Glutamatergic neuron (in vitro differentiated cells): Measurements from ENCODE around the gene PAAF1. TPM values are rescaled to one million over a fixed set of nuclear protein-coding genes. Genes with fewer than 3 reads are reported as not detected.

Source experiments
- DNase-seq: peaks from one replicate; pipeline ENCODE4 v3.0.0; 2022
- H3K27ac Mint-ChIP-seq: one replicate; pipeline ENCODE4 v1.8.0; 2020; ENCODE audit warnings: mild to moderate bottlenecking, mixed read lengths, inconsistent platforms; ENCODE audit not compliant: unreplicated experiment
- H3K27me3 Mint-ChIP-seq: one replicate; pipeline ENCODE4 v1.8.0; 2020; ENCODE audit warnings: mild to moderate bottlenecking, moderate library complexity, mixed read lengths, inconsistent platforms; ENCODE audit not compliant: unreplicated experiment
- H3K36me3 Mint-ChIP-seq: one replicate; pipeline ENCODE4 v1.8.0; 2020; ENCODE audit warnings: mild to moderate bottlenecking, mixed read lengths, inconsistent platforms; ENCODE audit not compliant: unreplicated experiment
- H3K4me1 Mint-ChIP-seq: one replicate; pipeline ENCODE4 v1.8.0; 2020; ENCODE audit warnings: mild to moderate bottlenecking, low read depth, mixed read lengths, inconsistent platforms; ENCODE audit not compliant: unreplicated experiment
- H3K4me3 Mint-ChIP-seq: one replicate; pipeline ENCODE4 v1.8.0; 2020; ENCODE audit warnings: mild to moderate bottlenecking, mixed read lengths, inconsistent platforms; ENCODE audit not compliant: unreplicated experiment
- H3K9me3 Mint-ChIP-seq: one replicate; pipeline ENCODE4 v1.8.0; 2020; ENCODE audit warnings: mild to moderate bottlenecking, moderate library complexity, mixed read lengths, inconsistent platforms; ENCODE audit not compliant: unreplicated experiment
- total RNA-seq: library from RNA; stranded (reverse); fragmentation: NEBNext Ultra II Directional; extraction: Animal tissue kit (Norgen Biotek cat#: 25700); gene quantifications from one replicate; pipeline ENCODE4 v1.2.1, GENCODE V29; 2021; ENCODE audit not compliant: unreplicated experiment
- TF ChIP-seq, protein P1 (sequence below): fragments of 200-600 bp; sonication (generic); IDR thresholded peaks from one replicate; pipeline ENCODE4 v1.5.0; 2021; ENCODE audit not compliant: partially characterized antibody, unreplicated experiment

The PAAF1 gene
- total RNA-seq, 1 donor from 2014 or later, result 24.6 TPM

- Mint-ChIP-seq H3K36me3 (peaks cover 12% of the 10 kb centered on the region), H3K4me3 (no peak overlapping the region), H3K27ac (no peak overlapping the region), H3K9me3 (peaks cover 6% of the 10 kb centered on the region), H3K4me1 (no peaks in the 10 kb centered on the region), H3K27me3 (peaks cover 1% of the 10 kb centered on the region)
- TF ChIP-seq, protein P1, sequence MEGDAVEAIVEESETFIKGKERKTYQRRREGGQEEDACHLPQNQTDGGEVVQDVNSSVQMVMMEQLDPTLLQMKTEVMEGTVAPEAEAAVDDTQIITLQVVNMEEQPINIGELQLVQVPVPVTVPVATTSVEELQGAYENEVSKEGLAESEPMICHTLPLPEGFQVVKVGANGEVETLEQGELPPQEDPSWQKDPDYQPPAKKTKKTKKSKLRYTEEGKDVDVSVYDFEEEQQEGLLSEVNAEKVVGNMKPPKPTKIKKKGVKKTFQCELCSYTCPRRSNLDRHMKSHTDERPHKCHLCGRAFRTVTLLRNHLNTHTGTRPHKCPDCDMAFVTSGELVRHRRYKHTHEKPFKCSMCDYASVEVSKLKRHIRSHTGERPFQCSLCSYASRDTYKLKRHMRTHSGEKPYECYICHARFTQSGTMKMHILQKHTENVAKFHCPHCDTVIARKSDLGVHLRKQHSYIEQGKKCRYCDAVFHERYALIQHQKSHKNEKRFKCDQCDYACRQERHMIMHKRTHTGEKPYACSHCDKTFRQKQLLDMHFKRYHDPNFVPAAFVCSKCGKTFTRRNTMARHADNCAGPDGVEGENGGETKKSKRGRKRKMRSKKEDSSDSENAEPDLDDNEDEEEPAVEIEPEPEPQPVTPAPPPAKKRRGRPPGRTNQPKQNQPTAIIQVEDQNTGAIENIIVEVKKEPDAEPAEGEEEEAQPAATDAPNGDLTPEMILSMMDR, result no peak
- no peak for DNase-seq
These were observed 64.2 kb downstream of the PAAF1 start for GRCh38 chr11:73940801-73941570.

DNA sequence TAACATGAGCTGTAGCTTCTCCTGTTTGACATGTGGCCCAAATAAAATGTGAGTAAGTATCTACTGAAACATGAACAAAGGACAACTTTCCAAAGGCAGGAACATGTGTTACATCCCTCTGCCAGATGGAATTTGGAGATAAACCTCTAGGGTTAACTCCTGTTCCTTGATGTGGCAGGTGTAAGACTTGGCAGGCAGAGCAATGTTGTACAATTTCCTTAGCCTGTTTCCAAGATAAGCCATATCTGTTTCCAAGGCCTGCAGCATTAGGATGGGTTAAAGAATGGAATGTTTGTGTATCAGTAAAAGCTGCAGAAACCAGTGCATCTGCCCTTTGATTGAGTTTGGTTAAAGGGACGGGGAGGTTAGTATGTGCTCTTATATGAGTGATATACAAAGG, 65.2 kb downstream of the PAAF1 start:
- Mint-ChIP-seq H3K9me3 (peaks cover 6% of the 10 kb centered on the region), H3K4me3 (no peak overlapping the region), H3K4me1 (no peaks in the 10 kb centered on the region), H3K27ac (no peak overlapping the region), H3K36me3 (peaks cover 20% of the 10 kb centered on the region), H3K27me3 (peaks cover 1% of the 10 kb centered on the region)
- TF ChIP-seq, protein P1, result no peak
- DNase-seq, result no peak

- peaks cover 5% of the 10 kb centered on the region for H3K9me3 Mint-ChIP-seq
- no peaks in the 10 kb centered on the region for H3K27me3 Mint-ChIP-seq
- H3K27ac Mint-ChIP-seq, result no peak overlapping the region
- TF ChIP-seq, protein P1, result no peak
- no peak for DNase-seq
- peaks cover 18% of the 10 kb centered on the region for H3K36me3 Mint-ChIP-seq
- H3K4me3 Mint-ChIP-seq, result no peak overlapping the region
- no peaks in the 10 kb centered on the region for H3K4me1 Mint-ChIP-seq
These were observed 67.3 kb downstream of the PAAF1 start for GRCh38 chr11:73944085-73944484.

- TF ChIP-seq, protein P1, result no peak
- Mint-ChIP-seq H3K4me1 (no peaks in the 10 kb centered on the region), H3K27ac (no peak overlapping the region), H3K4me3 (no peak overlapping the region), H3K9me3 (peaks cover 5% of the 10 kb centered on the region), H3K36me3 (peaks cover 18% of the 10 kb centered on the region), H3K27me3 (no peaks in the 10 kb centered on the region)
- no peak for DNase-seq
These were observed 68.1 kb downstream of the PAAF1 start for GRCh38 chr11:73944901-73945300.

- Mint-ChIP-seq H3K27me3 (no peaks in the 10 kb centered on the region), H3K4me1 (no peaks in the 10 kb centered on the region), H3K4me3 (no peak overlapping the region), H3K27ac (no peak overlapping the region), H3K36me3 (peaks cover 18% of the 10 kb centered on the region), H3K9me3 (peaks cover 5% of the 10 kb centered on the region)
- TF ChIP-seq, protein P1, result no peak
- DNase-seq, result no peak
These were observed 68.6 kb downstream of the PAAF1 start for GRCh38 chr11:73945396-73945795.
